TTC549 (cell line): Measurements from ENCODE around the gene SHISA8.

Experiments
- FAIRE-seq: peaks from 2 replicates; lab custom pipeline; 2012; peaks lifted over from hg19 to GRCh38; lab: Jason Lieb, UNC

SHISA8 gene

DNA sequence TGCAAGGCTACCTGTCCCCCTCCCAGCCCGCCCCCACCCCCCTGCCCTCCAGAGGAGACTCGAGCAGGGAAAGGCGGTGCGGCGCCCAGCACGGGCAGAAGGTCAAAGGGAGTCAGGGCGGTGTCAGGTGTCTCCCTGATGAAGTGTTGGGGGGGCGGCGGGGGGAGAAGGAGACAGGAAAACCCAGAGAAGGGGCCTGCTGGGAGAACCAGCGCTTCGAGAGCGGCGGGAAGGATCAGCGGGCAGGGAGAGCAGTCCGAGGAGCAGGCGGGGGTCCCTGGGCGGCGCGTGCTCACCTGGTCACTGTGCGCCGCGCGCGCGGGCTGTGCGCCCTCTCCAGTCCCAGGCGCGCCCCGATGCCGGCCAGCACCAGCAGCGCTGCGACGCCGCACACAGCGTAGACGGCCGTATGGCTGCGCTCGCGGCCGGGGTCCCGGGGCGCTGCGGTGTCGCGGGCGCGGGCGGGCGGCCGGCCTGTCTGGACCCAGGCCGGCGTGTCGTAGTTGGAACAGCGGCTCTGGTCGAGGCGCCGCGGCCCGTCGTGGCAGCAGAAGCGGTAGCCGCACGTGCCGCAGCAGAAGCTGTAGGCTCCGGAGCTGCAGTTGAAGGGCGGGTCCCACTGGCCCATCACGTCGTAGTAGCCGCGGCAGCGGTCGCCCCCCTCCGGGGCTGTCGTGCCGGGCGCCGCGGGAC is 886 bp downstream of the SHISA8 start:
- no peak for FAIRE-seq

DNA sequence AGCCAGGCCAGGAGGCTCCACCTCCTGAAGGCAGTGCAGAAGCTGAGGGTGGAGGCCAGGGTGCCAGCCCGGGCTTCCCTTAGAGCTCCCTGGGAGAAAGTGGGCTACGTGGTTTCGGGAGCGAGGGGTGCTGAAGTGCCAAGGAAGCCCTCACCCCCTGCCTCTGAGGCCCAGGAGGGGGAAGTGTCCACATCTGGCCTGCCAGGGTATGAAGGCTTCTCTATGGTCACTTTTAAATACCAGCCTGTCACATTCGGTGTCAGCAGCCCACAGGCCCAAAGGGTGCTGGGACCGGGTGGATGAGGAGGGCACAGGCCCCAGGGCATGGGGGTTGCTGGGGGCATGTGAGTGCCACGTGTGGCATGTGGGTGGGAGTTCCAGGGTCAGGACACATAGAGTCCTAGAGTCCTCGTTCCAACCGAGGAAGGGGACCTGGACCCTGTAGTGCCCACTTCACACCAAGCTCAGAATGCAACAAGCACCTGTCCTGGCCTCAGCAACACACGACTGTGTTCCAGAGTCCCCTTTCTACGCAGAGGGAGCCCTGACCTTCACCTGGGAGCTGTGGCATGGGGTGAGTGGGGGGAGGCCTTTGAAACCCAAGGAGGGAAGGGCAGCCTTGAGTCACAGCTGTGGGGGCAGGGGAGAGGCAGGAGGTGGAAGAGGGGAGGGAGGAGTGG is 1.7 kb downstream of the SHISA8 start:
- FAIRE-seq, result no peak

DNA sequence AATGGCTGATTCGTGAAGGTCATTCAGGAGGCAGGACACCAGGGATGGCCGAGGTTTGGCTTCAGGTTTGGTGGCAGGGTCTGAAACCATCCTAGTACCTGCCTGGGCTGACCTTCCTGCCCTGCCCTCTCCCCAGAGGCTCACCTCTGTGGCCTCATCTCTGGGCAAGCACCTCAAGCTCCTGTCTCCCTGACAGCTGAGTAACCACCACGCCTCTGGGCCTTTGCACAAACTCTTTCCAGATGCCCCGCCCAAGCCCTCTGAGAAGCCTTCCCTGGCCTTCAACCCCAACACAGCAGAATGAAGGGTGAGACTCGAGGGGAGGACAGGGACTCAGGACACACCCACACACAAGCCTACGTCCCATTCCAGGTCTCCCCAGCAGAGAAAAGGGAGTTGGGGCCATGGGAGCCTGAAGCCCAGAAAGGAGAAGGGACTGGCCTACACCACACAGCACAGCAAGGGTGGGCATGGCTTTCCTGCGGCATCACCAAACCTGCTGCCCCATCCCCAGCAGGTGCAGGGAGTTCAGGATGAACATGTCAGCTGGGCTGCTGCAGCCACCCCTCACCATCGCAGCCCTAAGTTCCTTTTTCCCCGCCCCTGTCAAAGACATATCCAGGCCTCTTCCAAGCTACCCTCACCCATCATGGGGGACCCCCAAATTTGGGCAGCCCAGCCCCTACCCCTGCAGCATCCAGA is 2.4 kb downstream of the SHISA8 start:
- FAIRE-seq, result no peak

DNA sequence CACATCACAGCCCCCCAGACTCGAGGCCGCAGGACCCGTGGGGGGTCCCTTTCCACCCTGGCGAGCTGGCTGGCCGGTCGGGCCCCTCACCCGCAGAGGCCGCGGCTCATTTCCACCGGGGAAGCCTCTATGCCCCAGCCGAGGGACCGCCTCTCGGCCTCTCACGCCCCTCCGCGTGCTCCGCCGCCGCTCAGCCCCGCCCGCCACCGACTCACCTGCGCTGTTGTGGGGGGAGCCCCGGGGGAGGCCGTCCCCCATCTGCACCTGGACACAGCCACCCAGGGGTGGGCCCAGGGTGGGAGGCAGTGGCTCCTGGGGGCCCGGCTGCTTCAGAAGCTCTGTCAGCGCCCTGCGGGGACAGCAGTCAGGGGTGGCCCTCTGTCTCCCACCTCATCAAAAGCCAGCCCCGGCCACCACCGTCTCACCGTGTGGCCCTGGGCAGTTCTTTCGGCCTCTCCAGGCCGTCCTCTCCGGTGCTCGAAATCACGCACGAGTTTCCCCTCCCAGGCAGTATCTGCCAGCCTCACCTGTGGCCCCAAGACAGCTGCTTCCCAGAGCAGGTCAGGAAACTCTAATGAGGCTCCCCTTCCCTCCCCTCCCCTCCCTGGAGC is 3.8 kb downstream of the SHISA8 start:
- no peak for FAIRE-seq

DNA sequence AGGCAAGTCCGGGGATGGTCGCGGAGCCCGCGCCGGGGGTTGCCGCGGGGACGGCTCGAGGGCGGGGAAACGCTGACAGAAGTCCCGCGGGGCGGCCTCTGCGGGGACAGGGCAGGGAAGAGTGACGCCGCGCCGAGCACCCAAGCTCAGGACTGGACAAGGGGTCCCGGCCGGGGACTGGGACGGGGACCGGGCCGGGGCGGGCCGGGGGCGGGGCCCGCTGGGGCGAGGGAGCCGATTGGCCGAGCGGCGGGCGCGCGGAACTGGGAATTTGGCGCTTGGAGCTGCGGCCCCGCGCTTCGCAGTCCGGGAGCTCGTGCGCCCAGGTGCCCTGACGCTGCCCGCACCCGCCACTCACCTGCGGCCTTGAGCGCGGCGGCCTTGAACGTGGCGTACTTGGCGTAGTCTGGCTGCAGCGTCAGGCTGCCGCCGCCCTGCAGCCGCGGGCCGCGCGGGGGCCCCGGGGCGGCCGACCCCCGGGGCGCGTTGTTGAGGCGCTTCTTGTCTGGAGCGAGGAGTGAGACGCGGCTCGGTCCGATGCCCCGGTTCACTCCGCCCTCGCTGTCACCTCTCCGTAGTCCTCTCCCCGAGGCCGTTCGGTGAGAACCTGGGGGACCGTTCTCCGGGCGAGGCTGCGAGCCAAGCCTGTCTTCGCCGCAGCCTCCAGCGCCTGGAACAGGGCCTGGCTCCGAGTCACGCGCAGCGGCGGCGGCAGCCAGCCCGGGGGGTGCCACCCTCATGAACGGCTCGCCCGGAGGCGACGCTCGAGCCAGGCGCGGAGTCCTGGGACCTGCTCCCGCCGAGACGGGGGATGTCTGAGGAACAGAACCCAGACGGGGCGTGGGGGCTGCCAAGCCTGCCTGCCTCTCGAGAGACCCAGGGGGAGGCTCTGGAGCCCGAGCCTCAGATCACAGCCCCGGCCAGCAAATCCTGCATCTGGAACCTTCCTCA is 4.5 kb downstream of the SHISA8 start:
- no peak for FAIRE-seq

DNA sequence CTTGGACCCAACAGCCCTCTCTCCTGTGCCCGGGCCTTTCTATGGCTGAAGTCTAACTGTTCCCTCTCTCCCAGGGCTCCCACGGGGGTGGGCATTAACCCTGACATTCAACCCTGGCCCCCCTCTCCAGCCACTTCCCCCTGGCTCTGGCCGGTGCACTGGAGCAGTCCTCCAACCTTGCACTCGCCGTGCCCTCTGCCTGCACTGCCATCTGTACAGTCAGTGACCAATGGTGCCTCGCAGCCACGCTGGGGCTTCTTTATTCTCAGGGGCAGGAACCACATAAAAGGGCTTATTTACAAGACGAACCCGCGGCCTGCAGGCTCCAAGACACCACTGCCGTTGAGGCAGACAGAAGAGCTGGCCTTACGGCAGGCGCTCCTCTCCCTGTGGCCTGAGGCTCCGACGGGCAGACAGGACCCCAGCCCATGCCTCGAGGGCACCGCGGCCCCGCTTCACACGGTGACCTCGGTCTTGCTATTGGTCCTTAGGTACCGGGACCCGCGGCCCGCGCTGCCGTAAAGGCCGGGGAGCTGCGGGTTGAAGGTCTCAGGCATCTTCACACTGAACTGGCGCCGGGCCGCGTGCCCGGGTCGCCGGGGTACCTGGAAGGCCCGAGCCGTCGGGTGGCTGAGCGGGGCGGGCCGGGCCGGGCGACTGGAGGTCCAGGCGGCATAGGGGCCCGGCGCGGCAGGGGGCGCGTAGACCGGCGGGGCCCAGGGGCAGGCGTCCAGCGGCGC is 5.4 kb downstream of the SHISA8 start:
- FAIRE-seq, result no peak

DNA sequence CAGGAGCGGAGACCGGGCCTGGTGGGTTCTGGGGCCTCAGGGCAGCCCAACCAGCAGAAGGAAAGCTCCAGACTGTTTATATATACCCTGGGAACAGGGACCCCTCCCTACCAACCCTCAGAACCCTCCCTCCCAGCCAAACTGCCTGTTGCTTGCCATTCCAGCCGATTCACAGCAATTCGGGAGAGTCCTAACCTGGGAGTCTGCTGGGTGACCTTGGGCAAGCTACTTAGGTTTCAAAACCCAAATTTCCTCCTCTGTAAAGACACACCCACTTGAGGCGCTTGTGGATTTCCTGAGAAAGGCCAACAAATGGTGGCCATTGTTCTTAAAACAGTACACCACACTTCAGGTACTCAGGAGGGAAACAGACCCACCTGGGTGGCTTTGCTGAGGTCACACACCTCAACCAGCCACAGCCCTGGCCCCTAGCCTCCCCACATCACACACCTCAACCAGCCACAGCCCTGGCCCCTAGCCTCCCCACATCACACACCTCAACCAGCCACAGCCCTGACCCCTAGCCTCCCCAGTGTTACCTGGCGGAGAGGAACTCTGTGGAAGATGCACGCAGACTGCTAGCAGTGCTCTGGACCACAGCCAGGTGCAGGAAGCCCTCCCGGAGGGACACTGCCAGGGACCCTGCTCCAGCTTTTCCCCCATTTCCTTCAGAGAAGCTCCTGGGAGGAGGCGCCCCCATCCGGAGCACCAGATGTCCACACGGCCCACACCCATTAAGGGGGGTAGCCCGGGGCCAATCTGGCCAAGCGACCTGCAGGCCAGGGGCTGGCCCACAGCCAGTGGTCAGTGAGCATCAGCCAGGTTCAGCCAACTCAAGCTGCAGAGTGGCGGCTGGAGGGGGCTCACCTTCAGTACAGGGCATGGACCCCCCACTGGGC is 6.2 kb downstream of the SHISA8 start:
- no peak for FAIRE-seq

DNA sequence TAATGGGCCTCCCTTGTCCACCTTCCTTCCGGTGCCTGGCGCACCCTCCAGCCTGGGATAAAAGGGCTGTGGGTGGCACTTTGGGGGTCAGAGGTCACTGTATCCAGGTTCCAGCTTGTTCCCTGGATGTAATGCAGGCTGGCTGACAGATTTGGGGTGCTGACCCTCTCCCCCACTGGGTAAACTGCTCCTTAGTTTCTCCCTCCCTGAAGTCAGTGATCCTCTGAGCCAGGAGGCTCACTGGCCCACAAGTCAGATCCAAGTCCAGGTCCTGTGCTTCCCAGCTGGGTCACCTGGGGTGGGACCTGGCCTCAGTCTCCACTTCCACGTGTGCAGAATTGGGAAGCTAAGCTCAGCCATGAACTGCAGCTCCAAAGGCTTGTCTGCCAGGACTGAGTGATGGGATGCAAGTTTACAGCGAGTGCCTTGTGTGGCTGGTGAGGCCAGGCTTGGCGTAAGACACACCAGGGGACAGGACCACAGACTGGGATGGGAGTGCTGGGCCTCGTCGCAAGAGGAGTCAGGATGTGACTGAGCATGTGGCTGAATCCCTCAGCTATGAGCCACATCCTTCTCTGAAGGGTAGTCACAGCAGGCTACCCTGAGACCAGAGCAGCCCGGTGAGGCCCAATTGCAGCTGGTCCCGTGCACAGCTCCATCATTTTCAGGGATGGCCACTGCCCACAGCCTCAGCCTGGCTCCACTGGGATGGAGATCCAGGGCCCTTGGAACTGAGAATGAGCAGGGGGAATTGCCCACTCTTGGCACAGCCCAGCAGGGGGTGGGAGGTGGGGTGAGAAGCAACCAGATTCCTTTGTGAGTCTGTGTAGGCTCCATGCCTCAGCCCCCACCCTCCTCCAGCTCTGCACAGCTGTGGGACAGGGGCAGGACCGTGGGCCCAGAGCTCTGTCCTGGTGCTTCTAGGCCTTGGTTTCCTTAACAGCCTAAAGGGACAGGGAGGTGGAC is 7.2 kb downstream of the SHISA8 start:
- FAIRE-seq, result no peak

DNA sequence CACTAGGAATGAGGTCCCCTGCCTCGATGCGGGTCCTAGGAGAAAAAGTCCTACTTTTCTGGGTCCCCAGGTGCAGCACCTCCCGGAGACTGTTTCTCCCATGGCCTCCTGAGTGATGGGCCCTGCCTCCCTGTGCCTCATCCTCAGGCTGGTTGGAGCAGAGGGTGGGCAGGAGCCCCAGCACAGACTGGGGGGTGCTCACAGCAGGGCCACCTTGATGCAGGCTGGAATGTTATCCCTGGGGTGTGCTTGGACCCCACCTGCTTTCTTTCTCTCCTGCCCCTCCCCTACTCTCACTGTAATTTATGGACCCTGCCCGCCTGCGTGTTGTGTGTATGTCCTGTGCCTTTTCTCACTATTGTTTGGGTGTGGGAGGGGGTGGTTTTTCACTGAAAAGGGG is 8.1 kb downstream of the SHISA8 start:
- FAIRE-seq, result no peak

DNA sequence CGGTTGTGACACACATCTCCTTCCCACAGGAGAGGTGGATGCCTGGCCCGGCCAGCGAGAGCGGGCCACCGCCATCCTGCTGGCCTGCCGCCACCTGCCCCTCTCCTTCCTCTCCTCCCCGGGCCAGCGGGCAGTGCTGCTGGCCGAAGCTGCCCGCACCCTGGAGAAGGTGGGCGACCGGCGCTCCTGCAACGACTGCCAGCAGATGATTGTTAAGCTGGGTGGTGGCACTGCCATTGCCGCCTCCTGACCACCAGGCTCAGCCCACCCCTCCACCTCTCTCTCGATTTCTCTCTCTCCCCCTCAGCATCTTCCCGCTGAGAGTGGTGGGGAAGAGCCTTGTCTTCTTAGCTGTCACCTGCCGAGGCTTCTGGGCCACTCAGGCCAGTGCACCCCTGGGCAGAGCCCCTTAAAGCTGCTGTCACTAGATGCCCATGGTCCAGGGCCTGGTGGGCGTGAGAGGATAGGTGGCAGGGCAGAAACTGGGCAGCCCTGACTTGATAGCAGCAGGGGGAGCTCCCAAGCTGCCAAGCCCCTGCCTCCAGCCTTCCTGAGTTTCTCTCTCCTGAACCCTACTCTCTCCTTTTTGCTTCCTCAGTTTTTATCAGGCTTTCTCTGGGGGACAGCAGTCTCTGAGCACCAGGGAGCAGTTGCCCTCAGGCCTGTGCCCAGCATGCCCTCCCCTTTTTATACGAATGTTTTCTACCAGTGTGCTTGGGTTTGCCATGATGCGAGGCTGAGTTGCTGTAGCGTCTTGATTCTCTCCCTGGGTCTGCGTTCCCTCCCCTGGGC is 9.3 kb downstream of the SHISA8 start:
- no peak for FAIRE-seq

DNA sequence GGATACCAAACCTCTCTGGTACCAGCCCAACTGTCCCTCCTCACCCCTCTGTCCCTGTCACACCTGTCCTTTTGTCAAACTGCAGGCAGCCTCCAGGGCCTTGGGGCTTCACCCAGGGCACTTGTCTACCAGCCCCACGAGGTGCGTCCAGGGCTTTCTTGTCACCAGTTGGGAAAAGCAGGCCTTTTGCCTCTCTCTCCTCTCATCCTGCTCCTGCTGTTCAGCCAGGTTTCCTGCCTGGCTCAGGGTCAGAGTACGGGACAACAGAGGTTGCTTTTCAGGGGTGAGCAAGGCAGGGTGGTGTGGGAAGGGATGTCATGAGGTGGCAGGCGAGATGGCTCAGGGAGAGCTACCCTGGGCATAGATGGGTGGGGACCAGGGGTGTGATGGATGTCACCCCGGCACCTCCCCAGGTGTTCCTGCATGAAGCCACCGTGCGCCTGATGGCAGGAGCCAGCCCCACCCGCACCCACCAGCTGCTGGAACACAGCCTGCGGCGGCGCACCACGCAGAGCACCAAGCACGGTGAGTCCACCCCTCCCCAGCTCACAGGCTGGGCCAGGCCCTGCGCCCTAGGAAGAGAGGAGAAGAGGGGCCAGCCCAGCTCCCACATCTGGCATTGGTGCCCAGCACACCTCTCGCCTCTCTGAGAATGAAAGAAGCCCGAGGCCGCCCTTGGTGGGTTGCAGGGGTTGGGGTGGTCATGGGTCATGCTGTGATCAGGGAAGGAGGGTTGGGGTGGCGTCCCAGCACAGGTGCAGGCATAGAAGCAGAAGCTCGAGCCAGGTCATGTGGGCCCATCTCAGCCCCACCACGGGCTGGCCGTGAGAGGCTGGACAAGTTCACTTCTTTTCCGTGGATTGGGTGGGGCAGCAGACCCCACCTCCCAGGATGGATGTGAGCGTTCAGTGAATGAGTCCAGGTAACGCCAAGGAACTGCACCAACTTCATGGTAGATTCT is 10.1 kb downstream of the SHISA8 start:
- no peak for FAIRE-seq

DNA sequence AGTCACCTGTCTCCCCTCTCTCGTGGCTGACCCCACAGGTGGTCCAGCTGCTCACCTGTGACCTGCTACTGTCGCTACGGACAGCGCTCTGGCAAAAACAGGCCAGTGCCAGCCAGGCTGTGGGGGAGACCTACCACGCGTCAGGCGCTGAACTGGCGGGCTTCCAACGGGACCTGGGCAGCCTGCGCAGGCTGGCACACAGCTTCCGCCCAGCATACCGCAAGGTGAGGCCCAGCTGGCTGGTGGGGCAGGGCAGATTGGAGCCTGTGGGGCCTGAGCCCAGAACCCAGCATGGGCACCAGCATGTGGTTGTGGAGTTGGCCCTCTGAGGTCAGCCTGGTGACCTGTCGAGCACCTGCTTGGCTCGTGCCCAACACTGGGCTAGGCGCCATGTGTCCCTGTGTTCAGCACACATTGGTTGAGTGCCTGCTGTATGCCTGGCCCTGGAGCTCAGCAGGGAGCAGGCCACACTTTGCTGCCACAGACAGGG is 11.9 kb downstream of the SHISA8 start:
- no peak for FAIRE-seq

DNA sequence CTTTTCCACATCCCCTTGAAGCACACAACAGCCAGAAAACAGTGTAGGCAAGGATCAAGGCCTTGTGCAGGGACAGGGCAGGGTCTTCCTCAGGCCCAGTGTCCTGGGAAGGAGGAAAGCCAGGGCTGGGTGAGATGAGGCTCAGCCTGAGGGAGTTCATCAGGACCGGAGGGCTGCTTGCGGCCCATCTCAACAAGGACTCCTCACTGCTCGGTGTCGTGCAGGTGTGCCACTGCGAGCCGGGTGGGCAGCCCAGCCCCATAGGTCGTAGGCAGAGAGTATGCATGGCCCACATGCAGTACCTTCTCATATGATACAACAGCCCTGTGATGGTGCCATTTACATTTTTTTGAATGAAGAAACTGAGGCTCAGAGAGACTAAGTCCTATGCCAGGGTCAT is 12.9 kb downstream of the SHISA8 start:
- no peak for FAIRE-seq

DNA sequence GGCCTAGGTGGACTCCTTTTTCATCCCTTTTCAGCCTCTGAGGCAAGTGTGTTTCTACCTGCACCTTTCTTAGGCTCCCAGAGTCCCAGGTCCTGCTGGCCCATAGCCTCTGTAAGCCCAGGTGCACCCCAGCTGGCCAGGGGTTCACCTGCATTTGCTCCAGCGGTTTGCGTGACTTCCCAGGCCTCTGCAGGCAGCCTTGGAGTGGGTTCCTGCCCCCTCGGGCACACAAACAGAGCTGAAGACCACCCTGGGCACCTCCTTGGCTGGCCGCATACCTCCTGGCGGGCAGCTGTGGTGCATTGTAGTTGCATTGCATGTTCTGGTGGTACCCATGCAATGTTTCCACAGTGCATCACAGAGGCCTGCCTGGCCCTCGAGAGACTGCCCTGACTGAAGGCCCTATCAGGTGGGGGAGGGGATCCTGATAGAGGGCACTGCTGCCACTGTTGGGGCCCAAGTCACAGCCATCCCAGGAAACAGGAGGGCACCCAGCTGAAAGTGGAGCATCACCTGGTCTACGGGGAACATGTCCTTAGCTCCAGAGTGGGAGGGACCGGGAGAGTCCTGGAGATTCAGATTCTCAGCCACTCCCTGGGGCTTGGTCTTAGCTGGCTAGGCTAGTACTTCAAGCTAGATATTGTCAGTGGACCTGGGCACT is 14.1 kb downstream of the SHISA8 start:
- no peak for FAIRE-seq

DNA sequence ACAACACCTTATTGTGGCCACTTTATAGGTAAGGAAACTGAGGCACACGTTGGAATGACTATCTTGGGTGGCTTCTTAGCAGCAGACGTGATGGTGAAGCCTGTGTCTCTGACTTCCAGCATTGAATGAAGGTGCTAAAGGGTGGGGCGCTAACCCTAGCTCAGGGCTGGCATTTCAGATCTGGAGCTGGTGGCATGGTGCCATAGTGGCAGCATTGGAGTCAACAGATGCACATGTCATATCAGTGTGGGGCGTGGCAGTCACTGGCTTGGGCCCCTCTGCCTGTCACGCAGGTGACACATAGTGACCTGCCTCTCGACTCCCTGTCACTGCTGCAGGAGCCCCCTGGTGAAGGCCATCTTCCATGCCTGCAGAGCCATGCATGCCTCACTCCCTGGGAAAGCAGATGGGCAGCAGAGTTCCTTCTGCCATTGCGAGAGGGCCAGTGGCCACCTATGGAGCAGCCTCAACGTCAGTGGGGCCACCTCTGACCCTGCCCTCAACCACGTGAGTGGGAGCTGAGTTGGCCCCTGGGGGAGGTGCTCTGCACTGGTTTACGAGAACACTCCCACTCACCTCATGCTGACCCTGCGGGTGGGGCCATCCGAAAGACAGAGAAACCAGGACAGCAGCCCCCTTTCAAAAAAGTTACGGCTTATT is 14.8 kb downstream of the SHISA8 start:
- FAIRE-seq, result no peak

DNA sequence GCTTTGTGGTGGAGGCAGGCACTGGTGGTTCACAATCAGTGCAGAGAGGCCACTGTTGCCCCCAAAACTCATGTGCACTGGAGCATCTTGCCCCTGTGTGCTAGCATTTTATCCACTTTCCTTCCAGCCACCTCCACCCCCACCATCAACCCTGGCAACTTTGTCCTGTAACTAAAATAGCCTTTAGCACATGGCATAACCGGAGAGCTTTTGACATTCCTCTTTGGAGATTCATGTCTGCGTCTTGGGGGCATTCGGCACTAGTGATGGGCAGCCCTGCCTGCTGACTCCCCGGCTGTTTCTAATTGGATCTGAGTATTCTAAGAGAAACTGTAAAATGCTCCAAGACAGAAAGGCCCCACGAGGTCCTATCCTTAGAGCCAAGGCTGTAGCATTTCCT is 15.8 kb downstream of the SHISA8 start:
- no peak for FAIRE-seq
